Mucosa of gallbladder (tissue), 1 donor: ENCODE results near the gene LEFTY2. TPM values are rescaled to one million over a fixed set of nuclear protein-coding genes. Genes with fewer than 3 reads are reported as not detected.

Experiments
- total RNA-seq: library from RNA; stranded (reverse); gene quantifications from one replicate; pipeline ENCODE4 v1.2.1, GENCODE V29; 2021
- donor health status: DM: no; HTN: no; CAD: no.

The LEFTY2 gene
- total RNA-seq, 1 donor from 2014 or later, result 0.23 TPM

Other genes starting within 250 kb of the LEFTY2 start
- gene SRP9, start 163.4 kb downstream of the LEFTY2 start, total RNA-seq, result 292 TPM
- 231 TPM for gene EPHX1, start 131.1 kb downstream of the LEFTY2 start, total RNA-seq
- gene TMEM63A, start 58.8 kb downstream of the LEFTY2 start, total RNA-seq, result 153 TPM
- 1.5 TPM for gene LEFTY1, start 52.1 kb downstream of the LEFTY2 start, total RNA-seq
- gene PYCR2, start 17.0 kb downstream of the LEFTY2 start, total RNA-seq, result 71.8 TPM
- gene SDE2, start 58.1 kb upstream of the LEFTY2 start, total RNA-seq, result 15.0 TPM
- gene H3-3A, start 121.5 kb upstream of the LEFTY2 start, total RNA-seq, result 492 TPM
- 39.0 TPM for gene ACBD3, start 245.5 kb upstream of the LEFTY2 start, total RNA-seq